Epithelial cell of prostate (primary cell): ENCODE data around the gene SLC29A1.
A peak's percentile ranks its signal among the peaks of the same experiment; 100 is the strongest.
"Not testable (repeated sequence)": the region's sequence is repeated elsewhere in the genome, so short reads cannot be mapped to it uniquely, and the experiment has no call there.

Source experiments
- DNase-seq: peaks from one replicate; pipeline ENCODE4 v3.0.0-alpha.2; 2011; ENCODE audit warnings: low read depth, low spot score
- H3K27ac ChIP-seq: fragments of 450-650 bp; 2 replicates; pipeline ENCODE4 v1.5.1; 2017; ENCODE audit warnings: mild to moderate bottlenecking

SLC29A1 gene

DNA sequence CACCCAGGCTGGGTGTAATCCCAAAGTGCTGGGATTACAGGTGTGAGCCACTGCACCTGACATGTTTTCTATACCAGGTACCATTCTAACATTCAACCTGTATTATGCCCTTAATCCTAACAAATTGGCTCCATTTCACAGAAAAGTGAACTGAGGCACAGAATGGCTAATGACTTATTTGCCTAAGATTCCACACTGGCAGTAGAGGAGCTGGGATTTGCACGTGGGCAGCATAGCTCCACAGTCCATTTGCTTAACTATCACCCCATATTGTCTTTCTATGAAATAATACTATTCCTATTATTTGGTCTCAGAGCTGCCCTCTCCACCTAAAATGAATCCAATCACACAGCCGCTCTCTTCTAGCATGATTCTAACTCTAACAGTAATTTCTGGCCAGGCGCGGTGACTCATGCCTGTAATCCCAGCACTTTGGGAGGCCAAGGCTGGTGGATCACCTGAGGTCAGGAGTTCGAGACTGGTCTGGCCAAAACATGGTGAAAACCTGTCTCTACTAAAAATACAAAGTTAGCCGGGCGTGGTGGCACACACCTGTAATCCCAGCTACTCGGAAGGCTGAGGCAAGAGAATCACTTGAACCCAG is 30.0 kb upstream of the SLC29A1 start:
- H3K27ac ChIP-seq, result no peak overlapping the region
- DNase-seq, result no peak

DNA sequence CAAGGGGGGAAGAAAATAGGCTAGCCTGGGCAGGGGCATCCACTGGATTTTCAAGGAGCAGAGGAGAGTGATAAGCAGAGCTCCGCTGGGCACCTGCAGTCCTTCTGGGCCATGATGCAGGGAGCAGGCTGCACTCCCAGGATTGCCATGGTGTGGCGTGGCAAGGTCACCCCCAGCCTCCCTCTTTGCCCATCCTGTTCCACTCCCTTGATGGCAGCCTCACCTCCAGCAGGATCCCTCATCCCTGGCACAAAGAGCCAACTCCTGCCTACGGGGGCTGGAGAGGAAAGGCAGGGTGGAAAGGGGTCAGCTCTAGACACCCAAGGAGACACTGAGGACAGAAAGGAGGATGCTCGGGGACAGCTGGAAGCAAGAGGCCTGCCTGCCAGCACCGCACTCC is 29.1 kb upstream of the SLC29A1 start:
- H3K27ac ChIP-seq, result no peak overlapping the region
- DNase-seq, result no peak

DNA sequence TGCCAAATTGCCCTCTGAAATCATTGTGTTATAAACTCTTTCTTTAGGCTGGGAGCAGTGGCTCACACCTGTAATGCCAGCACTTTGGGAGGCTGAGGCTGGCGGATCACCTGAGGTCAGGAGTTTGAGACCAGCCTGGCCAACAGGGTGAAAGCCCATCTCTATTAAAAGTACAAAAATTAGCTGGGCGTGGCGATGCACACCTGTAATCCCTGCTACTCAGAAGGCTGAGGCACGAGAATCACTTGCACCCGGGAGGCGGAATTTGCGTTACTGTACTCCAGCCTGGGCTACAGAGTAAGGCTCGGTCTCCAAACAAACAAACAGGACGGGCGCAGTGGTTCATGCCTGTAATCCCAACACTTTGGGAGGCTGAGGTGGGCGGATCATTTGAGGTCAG is 27.0 kb upstream of the SLC29A1 start:
- not testable (repeated sequence) for DNase-seq, H3K27ac ChIP-seq

DNA sequence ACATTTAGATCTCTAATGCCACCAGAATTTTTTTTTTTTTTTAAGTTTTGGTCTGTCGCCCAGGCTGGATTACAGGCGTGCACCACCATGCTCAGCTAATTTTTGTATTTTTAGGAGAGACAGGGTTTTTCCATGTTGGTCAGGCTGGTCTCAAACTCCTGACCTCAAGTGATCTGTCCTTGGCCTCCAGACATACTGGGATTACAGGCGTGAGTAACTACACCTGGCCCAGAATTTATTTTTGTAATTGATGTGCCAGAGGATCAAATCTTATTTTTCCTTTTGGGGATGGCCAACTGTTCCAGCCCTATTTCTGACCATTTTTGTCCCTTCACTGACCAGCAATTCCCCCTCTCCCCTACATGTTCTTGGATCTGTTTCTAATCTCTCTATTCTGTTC is 24.7 kb upstream of the SLC29A1 start:
- no peak for DNase-seq
- no peak overlapping the region for H3K27ac ChIP-seq

DNA sequence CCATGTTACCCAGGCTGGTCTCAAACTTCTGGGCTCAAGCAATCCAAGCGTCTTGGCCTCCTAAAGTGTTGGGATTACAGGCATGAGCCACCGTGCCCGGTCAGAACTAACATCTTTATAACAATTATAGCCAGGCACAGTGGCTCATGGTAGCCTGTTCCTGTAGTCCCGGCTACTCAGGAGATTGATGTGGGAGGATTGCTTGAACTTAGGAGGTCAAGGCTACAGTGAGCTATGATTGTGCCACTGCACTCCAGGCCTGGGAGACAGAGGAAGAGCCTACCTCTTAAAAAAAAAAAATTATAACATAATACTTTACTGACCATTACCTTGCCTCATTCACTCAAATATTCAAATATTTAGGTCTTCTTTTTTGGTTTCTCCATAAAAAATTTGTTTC is 23.5 kb upstream of the SLC29A1 start:
- no peak for DNase-seq
- H3K27ac ChIP-seq, result no peak overlapping the region

DNA sequence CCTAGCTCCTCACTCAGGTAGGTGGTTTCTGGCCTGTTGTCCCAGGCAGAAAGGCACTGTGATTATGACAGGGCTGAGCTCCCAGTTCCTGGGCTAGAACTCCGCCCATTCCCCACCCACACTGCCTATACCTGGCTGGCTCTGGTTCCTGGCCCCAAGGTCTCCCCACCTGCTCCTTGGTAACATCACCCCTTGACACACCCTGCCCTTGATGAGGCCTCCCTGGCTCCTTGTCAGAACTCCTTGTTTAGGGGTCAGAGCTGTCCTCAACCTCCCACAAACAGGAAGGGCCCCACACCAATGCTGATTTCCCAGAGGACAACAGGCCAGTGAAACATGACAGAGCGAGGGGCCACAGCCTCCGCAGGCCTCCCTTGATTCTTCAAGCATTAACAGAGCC is 22.2 kb upstream of the SLC29A1 start:
- peak overlapping the region; percentile 72 for H3K27ac ChIP-seq

DNA sequence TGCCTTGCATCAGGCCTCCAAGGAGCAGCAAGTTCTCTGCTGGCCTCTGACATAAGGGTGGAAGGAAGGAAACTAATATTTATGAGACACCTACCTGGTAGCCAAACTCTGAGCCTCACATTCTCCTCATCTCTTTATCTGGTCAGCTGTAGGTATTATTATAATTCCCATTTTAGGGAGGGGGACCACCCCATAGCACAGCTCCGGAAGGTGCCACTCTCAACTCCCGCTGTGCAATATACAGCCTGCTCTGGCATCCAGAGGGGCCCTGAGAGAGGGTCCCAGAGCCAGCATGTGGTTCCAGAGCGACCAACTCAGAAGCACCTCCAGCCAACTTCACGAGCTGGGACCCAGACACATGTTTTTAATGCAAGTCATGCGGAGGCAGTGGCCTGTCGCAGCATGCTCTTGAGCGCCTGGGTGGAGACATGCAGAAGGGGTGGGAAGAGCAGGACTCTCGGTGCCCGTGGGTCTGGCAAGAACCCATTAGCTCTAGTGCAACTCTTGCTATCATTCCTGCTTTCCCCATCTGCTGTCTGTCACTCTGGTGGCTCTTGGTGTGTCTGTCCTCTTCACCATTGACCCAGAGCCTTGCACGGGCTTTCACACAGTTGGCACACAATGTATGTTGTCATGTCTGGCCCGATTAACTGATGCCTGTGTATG is 21.6 kb upstream of the SLC29A1 start:
- DNase-seq, result peak; percentile 31
- peak overlapping the region; percentile 72 for H3K27ac ChIP-seq

More for the DNA sequence above, 22.2 kb upstream of the SLC29A1 start:
- no peak for DNase-seq

DNA sequence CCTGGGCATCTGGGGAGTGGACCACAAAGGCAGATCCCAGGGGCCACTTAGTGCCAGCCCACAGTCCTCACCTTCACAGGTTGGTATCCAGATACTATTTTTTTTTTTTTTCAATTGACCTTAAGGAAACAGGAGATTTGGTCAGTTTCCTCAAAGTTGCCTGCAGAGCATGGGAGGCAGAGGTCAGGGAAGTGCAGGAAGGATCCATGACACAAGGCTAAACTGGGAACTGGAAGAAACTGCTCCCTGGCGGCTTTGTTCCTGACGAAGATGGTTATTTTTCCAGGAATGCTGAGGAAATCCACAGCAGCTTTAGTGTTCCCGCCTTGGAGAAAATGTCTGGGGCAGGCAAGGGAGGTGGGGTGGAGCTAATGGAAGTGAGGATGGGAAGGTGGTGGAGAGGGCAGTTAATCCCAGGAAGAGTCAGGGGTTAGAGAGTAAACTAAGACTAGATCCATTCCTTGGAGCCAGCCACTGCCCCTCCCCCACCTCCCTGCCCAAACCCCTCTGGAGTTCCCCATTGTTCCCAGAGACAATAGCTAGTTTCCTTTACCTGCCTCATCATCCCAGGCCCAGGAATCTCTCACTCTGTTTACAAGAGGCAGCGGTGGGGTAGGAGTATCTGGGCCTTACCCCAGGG is 20.9 kb upstream of the SLC29A1 start:
- no peak for DNase-seq
- peak overlapping the region; percentile 72 for H3K27ac ChIP-seq

DNA sequence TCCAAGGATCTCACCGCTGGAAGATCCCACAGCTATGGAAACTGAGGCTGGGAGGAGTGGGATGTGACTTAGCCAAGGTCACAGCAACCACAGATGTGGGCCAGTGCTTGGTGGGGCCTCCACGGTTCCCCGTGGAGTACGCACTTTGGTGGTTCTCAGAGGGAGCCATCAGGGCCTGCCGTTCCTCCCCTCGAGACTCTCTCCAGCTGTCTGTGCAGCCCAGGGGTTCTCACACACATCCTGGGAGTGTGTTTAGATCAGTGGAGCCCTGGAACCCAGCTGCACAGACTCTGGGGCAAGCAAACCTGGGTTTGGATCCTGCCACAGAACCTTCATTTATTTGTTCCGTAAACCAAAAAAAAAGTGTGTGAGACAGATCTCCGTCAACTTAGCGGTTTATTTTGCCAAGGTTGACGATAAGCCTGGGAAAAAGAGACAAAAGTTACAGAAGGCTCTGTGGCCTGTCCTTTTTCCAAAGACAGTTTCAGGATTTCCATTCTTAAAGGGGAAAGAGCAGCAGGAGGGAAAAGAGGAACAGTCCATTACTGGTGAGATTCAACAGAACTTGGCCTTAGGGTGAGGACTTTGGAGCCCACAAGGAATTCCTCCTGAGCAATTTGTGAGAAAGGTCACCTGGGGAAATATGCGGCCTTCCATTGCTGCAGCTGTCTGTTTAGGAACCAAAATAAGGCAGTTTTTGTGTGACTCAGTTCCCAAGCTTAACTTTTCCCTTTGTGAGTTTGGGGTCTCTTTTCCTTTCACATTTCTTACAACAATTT is 20.2 kb upstream of the SLC29A1 start:
- no peak overlapping the region for H3K27ac ChIP-seq
- DNase-seq, result no peak

DNA sequence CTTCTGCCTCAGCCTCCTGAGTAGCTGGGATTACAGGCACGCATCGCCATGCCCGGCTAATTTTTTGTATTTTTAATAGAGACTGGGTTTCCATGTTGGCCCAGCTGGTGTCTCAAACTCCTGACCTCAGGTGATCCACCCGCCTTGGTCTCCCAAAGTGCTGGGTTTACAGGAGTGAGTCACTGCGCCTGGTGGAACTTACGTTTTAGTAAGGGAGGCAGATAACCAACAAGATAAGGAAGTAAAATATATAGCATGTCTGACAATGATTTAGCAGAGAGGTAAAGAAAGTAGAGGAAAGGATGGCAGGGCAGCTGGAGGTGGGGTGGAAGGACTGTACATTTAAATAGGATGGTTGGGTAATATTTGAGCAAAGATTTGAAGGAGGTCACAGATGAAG is 19.4 kb upstream of the SLC29A1 start:
- no peak overlapping the region for H3K27ac ChIP-seq
- no peak for DNase-seq

DNA sequence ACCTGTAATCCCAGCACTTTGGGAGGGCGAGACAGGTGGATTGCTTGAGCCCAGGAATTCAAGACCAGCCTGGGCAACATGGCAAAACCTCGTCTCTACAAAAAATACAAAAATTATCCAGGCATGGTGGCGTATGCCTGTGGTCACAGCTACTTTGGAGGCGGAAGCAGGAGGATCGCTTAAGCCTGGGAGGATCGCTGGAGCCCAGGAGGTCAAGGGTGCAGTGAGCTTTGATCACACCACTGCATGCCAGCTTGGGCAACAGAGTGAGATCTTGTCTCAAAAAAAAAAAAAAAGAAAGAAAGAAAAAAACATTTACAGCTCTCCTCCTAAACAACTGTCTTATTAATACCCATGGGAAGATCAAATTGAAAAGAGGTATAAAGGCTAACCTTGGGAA is 15.4 kb upstream of the SLC29A1 start:
- no peak overlapping the region for H3K27ac ChIP-seq
- no peak for DNase-seq

DNA sequence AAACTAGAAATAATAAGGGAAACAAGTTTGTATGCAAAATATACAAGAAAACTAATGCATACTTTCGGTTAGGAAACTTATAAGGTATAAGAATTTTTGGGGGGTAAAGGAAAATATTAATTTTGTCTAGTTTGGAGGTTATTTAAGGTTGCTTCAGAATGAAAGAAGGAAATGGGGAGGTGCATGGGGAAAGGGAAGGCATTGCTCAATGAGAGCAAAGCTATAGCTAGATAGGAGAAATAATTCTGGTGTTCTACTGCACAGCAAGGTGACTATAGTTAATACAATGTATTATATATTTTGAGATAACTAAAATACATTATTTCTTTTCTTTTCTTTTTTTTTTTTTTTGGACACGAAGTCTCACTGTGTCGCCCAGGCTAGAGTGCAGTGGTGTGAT is 12.1 kb upstream of the SLC29A1 start:
- DNase-seq, result no peak
- H3K27ac ChIP-seq, result no peak overlapping the region

DNA sequence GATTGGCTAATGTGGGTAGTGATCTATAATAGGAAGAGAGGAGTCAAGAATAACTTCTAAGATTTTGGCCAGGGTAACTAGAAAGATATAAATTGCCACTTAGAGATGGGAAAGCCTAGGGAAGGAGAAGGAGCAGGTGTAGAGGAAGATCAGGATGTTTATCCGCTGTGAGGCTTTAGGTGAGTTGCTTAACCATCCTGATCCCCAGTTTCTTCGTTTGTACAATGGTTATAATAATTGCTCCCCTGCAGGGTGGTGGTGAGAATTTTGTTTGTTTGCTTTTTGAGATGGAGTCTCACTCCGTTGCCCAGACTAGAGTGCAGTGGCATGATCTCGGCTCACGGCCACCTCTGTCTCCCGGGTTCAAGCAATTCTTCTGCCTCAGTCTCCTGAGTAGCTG is 9.1 kb upstream of the SLC29A1 start:
- no peak for DNase-seq
- H3K27ac ChIP-seq, result no peak overlapping the region

DNA sequence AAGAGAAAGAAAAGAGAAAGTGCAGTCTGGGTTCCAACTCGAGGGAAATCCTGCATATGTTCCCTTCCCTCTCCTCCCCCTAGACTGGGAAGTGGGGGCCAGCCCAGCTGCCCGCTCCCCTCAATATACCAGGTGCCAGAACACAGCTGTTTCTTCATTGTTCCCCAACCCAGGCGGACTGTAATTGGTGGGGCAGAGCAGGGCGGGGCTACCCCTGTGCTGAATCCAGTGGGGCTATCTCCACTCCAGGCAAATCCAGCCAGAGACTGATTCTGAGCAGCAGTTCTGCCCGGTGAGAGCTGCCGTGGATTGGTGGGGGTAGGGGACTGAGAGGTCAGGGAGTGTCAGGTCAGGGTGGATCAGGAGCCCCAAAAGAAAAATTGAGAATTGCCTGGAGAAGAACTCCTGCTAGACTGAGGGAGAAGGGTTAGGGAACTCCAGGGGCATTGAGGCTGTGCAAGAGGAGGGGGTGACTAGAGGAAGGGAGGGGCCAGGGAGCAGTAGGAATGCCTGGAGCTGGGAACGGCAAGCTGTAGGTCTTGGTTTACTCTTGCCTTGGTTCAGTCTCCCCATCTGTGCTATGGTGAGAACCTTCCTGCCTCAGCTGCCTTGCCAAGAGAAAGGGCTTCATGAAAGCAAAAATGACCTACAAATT is 6.6 kb upstream of the SLC29A1 start, which contains the start of gene MYMX:
Gene MYMX (plus strand): TSS at position 250 of the 655 bp plus-strand sequence. CDS start 546 bp downstream, outside the sequence.
- H3K27ac ChIP-seq, result no peak within 1 kb of the TSS
- no peak for DNase-seq

DNA sequence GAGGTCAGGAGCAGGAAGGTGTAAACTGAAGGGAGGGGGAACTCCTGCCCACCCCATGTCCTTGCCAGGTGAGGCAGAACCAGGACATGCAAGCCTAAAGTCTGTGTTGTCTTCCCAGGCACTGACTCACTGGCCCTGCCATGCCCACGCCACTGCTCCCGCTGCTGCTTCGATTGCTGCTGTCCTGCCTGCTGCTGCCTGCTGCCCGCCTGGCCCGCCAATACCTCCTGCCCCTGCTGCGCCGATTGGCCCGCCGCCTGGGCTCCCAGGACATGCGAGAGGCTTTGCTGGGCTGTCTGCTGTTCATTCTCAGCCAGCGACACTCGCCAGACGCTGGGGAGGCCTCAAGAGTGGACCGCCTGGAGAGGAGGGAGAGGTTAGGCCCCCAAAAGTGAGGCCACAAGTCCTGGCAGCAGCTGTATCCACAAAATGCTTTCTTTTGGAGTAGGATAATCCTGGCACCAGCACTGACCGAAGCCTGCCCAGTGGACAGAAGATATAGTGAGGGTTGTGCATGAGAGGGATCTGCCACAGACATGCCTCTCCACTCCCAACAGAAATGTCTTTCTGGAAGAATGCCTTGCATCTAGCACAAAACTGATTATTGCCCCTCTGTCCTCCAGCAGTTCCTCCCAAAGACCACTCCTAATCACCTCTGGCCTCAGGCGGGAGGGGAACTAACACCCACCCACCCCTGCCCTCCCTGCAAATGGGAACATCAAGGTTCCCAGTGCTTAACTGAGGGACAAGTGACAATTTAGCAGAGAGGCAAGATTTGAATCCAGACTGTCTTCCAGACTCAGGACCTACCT is 5.9 kb upstream of the SLC29A1 start:
- no peak for DNase-seq
- no peak overlapping the region for H3K27ac ChIP-seq

DNA sequence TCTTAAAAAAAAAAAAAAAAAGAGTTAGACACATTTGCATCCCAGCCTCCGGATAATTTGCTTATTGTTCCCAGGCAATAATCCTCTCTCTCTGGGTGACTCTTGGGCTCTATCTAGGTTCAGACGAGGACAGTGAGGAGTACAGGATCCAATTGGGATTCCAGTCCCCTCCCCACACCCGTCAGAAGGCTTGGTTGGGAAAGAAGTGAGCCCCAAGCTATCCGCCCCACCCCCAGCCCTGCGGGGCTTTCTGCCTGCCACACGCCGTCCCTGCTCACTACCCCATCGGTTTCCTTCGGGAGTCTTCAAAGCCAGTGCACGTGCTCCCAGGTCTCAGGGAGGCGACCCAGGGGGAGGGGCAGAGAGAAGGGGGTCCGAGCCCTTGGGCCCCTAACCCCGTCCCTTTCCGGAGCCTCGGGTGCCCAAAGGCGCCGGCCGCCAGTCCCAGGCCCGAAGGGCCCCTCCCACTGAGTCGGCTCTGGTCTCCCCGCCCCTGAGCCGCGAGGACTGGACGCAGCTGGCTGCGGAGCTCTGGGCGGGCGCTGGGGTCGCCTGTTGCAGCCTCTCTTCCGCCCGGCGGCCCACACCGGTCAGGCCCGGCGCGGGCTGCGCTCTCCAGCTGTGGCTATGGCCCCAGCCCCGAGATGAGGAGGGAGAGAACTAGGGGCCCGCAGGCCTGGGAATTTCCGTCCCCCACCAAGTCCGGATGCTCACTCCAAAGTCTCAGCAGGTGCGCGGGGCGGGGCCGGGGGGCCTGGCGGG is 4.2 kb upstream of the SLC29A1 start:
- no peak for DNase-seq
- H3K27ac ChIP-seq, result no peak overlapping the region

DNA sequence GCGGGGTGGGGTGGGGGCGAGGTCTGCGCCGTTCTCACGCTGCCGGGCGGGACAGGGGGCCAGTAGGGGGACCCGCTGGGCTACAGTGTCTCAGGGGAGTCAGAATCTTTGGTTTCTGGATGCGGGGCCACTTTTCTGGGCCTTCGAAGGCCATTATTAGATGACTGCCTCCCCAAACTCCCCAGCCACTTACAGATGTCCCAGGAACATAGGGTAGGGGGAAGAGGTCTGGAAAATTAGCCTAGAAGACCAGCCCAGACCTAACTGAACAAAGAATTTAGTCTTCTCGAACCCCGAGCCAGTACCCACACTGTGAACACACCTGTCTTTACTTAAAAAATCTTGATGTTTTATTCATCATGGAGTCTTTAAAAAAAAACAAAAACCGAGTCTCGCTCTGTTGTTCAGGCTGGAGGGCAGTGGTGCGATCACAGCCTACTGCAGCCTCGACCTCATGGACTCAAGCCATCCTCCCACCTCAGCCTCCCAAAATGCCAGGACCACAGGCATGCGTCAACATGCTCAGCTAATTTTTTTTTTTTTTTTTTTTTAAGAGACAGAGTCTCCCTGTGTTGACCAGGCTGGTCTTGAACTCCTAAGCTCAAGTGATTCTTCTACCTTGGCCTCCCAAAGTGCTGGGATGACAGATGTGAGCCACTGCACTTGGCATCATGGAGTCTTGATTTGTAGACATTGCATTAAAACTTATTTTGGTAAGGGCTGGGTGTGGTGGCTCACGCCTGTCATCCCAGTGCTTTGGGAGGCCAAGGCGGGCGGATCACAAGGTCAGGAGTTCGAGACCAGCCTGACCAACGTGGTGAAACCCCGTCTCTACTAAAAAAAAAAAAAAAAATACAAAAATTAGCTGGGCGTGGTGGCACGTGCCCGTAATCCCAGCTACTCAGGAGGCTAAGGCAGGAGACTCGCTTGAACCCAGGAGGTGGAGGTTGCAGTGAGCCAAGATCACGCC is 3.3 kb upstream of the SLC29A1 start:
- DNase-seq, result no peak
- H3K27ac ChIP-seq, result no peak overlapping the region

DNA sequence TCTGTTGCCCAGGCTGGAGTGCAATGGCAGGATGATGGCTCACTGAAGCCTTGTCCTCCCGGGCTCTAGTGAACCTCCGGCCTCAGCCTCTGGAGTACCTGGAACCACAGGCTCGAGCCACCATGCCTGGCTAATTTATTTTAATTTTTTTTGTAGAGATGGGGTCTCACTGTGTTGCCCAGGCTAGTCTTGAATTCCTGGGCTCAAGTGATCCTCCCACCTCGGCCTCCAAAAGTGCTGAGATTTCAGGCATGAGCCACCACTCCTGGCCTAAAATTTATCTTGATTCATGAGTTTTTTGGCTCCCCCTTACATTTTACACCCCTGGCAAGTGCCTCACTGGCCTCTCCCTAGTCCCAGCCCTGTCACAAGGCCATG is 2.5 kb upstream of the SLC29A1 start:
- DNase-seq, result no peak
- H3K27ac ChIP-seq, result peak overlapping the region; percentile 47
